Measurements from ENCODE around the gene PRKAR2A. TPM values are rescaled to one million over a fixed set of nuclear protein-coding genes. Genes with fewer than 3 reads are reported as not detected.
A peak's percentile ranks its signal among the peaks of the same experiment; 100 is the strongest.
"Not testable (repeated sequence)": the region's sequence is repeated elsewhere in the genome, so short reads cannot be mapped to it uniquely, and the experiment has no call there.

Gene PRKAR2A
- polyA plus RNA-seq, 1 donor from 2014 or later, result 10.0 TPM

DNA sequence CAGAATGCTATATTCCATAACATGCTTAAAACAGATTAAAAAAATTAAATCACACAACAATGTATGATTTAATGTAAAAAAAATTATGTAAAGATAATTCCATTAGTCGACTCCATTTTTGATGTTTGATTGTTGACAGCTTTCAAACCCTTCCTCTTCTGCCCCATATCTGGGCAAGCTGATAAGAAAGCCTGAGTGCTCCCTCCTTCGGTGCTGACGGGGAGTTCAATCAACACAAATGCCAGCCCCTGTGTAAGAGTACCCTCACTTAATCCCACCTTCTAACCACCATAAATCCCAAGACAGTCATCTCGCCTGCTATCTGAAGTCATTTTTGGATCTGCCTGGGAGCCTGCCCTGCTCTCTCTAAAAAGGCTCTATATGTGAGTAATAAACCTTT, 70.8 kb downstream of the PRKAR2A start:
- Mint-ChIP-seq H3K4me3 (no peak overlapping the region), H3K4me1 (no peaks in the 10 kb centered on the region), H3K36me3 (peaks cover 4% of the 10 kb centered on the region), H3K27ac (no peak overlapping the region), H3K27me3 (no peaks in the 10 kb centered on the region), H3K9me3 (no peaks in the 10 kb centered on the region)

DNA sequence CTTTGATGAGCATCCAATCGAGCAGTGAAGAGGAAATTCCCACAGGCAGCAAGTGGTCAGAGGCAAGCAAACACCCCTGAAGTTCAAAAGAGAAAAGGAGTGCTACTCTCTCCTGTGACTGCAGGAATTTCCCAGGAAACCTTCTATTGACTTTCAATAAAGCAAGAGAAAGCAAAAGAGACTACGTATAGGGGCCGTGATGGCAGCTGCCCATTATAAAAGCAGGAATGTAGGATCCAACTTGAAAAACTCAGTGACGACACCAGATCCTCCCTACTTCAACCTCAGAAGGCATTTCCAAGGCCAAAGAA, 77.5 kb downstream of the PRKAR2A start:
- no peak overlapping the region for H3K4me3 Mint-ChIP-seq
- H3K36me3 Mint-ChIP-seq, result peaks cover 3% of the 10 kb centered on the region
- peaks cover 0 to 2% (median 0%) of the 10 kb centered on the region in 3 donors for H3K4me1 Mint-ChIP-seq
- H3K27me3 Mint-ChIP-seq, result no peaks in the 10 kb centered on the region
- H3K9me3 Mint-ChIP-seq, result no peaks in the 10 kb centered on the region
- H3K27ac Mint-ChIP-seq, result no peak overlapping the region

DNA sequence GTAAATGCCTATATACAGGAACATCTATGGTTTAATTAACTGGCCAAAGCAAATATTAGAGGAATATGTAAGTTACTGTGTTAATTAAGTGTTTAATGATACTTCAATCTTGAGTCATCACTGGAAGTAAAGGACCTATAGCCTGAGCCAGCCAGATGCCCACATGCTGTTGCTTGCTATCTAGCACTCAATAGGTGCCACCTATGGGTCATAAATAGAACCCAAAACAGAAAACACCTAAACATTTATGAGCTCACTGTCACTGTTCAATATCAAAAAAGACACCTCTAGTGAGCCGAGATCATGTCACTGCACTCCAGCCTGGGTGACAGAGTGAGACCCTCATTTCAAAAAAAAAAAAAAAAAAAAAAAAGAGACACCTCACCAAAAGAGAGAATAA, 82.3 kb downstream of the PRKAR2A start:
- Mint-ChIP-seq H3K27ac (no peak overlapping the region), H3K4me3 (no peak overlapping the region), H3K9me3 (no peaks in the 10 kb centered on the region), H3K36me3 (peaks cover 14% of the 10 kb centered on the region), H3K27me3 (no peaks in the 10 kb centered on the region), H3K4me1 (peaks cover 0 to 2% (median 0%) of the 10 kb centered on the region in 3 donors)

DNA sequence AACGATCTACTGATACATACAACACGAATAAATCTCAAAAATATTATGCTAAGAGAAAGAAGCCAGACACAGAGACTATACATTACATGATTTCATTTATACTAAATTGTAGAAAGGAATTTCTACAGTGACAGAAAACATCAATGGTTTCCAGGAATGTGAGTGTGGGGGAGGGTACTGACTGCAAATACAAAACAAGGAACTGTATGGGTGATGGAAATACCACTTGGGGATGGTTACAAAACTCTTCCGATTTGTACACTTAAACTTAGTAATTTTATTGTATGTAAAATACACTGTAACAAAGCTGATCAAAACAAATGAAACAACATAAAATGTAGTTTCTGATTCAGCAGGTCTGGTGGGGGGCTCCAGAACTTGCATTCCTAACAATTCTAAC, 84.9 kb downstream of the PRKAR2A start:
- Mint-ChIP-seq H3K4me3 (no peak overlapping the region), H3K4me1 (peaks cover 0 to 2% (median 0%) of the 10 kb centered on the region in 3 donors), H3K9me3 (no peaks in the 10 kb centered on the region), H3K27ac (no peak overlapping the region), H3K27me3 (no peaks in the 10 kb centered on the region), H3K36me3 (peaks cover 15% of the 10 kb centered on the region)

DNA sequence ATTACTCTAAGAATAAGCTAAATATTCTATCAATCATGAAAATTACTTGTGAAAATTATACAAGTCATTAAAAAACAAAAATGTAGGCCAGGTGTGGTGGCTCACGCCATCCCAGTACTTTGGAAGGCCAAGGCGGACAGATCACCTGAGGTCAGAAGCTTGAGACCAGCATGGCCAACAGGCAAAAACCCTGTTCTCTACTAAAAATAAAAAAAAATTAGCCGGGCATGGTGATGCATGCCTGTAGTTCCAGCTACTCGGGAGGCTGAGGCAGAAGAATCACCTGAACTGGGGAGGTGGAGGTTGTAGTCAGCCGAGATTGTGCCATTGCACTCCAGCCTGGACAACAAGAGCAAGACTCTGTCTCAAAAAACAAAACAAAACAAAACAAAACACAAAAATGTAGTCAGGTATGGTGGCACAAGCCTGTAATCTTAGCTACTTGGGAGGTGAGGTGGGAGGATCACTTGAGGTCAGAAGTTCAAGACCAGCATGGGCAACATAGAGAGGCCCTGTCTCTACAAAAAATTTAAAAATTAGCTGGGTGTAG, 87.6 kb downstream of the PRKAR2A start:
- H3K36me3 Mint-ChIP-seq, result peaks cover 14% of the 10 kb centered on the region
- not testable (repeated sequence) for H3K4me3 Mint-ChIP-seq, H3K27me3 Mint-ChIP-seq, H3K4me1 Mint-ChIP-seq, H3K9me3 Mint-ChIP-seq, H3K27ac Mint-ChIP-seq

DNA sequence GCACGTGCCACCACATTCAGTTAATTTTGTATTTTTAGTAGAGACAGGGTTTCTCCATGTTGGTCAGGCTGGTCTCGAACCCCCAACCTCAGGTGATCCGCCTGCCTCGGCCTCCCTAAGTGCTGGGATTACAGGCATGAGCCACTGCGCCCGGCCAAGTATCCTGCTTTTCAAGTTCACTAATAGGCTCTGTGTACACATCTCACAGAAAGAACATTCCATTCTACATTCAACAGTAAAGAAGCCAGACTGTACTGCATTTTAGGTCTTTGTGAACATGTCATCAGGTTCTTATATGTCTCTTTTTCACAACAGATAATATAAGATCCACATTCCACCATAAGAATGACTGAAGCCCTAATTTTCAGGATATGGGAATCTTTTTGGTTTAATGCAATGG, 88.1 kb downstream of the PRKAR2A start:
- H3K27me3 Mint-ChIP-seq, H3K4me3 Mint-ChIP-seq, H3K9me3 Mint-ChIP-seq, H3K4me1 Mint-ChIP-seq, H3K27ac Mint-ChIP-seq: not testable (repeated sequence)
- peaks cover 11% of the 10 kb centered on the region for H3K36me3 Mint-ChIP-seq

DNA sequence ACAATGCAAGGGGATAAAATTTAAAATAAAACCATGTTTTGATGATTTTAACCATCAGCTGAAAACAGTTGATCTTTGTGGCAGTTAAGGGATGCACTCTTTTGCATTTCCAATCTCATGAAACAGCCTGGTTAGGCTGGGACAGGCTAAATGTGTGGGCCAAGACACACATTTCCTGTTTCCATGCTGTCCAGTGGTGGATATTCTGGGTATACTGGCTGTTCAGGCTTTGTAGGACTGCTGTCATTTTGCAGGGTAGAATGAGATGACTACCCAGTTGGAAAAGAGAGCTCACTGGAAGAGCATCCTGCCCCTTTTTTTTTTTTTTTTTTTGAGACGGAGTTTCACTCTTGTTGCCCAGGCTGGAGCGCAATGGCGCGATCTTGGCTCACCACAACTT, 88.6 kb downstream of the PRKAR2A start:
- Mint-ChIP-seq H3K4me1 (no peaks in the 10 kb centered on the region), H3K9me3 (no peaks in the 10 kb centered on the region), H3K36me3 (peaks cover 7% of the 10 kb centered on the region), H3K4me3 (no peak overlapping the region), H3K27me3 (no peaks in the 10 kb centered on the region), H3K27ac (no peak overlapping the region)

DNA sequence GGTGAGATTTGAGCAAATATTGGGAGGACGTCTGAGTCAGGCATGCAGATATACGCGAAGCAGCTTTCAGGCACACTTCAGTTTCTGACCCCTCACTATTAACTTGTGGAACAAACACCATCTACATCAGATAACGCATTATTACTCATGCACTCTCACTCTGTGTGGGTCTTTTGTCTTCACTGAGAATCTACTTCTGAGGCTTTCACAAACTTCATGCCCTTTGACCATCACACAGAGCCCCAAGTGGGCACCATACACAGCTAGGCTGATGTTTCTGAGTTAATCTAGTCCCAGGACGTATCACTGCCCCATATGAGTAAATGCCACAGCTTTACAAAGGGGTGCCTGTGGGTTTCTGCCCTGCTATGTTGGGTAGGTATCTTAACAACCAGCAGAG, 91.0 kb downstream of the PRKAR2A start:
- H3K9me3 Mint-ChIP-seq, result no peaks in the 10 kb centered on the region
- H3K4me1 Mint-ChIP-seq, result no peaks in the 10 kb centered on the region
- H3K27ac Mint-ChIP-seq, result peak overlapping the region in 1 of 3 donors; percentile 78
- no peak overlapping the region for H3K4me3 Mint-ChIP-seq
- H3K36me3 Mint-ChIP-seq, result peaks cover 2% of the 10 kb centered on the region
- no peaks in the 10 kb centered on the region for H3K27me3 Mint-ChIP-seq

DNA sequence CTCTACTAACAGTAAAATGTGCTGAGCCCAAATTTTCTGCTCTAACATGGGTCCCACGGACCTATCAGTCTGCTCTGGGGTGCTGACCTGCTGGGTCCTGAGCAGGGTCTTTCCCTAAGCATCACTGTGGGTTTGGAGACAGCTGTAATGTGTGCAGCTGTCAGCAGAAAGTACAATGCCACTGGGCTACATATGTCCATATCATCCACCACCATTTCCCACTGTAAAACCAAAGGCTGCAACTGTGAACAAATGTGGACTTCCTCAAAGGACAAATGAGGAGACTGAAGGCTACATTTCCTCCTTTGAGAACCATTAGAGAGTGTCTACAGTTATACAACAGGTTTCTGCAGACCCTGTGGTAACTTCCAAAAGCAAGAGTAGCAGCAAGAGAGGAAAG, 96.8 kb downstream of the PRKAR2A start:
- H3K4me1 Mint-ChIP-seq, result no peaks in the 10 kb centered on the region
- no peaks in the 10 kb centered on the region for H3K27me3 Mint-ChIP-seq
- peaks cover 8% of the 10 kb centered on the region for H3K36me3 Mint-ChIP-seq
- no peak overlapping the region for H3K4me3 Mint-ChIP-seq
- peaks cover 0 to 1% (median 0%) of the 10 kb centered on the region in 3 donors for H3K9me3 Mint-ChIP-seq
- no peak overlapping the region for H3K27ac Mint-ChIP-seq

DNA sequence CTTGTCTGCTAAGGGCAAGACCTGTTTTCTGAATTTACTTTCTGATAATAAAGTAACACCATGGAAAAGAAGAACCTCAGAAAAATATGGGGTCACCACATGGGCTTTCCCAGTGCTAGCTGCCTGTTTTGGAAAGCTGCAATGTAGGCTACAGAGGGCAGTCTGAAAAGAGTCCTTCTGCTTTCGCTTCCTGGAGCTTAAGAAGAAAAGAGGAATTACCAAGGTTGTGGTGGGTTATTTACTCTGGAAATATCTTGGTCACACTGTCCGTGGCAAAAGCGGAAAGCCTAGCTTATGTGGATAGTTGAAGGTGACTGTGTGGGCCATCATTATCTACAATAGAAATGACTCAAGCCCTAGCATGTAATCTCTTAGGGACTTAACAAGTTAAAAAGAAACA, 98.9 kb downstream of the PRKAR2A start:
- Mint-ChIP-seq H3K4me1 (no peaks in the 10 kb centered on the region), H3K27me3 (no peaks in the 10 kb centered on the region), H3K4me3 (no peak overlapping the region), H3K36me3 (peaks cover 8% of the 10 kb centered on the region), H3K9me3 (peaks cover 0 to 4% (median 0%) of the 10 kb centered on the region in 3 donors), H3K27ac (no peak overlapping the region)

DNA sequence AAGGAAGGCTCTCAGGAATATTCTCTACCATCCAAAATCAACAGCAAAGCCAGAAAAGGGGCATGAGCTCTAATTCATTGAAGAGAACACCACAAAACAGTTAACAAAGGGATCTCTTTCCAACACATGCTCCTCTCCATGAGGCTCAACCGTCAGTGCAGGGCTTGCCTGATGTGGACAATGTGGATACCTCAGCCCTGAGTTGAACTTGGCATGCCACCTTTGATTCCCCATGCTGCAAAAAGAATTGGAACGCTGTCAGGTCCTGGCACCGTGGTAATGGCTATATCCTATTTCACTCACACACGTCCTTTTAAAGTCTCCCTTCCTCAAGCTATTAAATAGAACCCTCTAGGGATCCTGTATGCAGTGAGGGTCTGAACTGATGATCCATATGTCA, 100.0 kb downstream of the PRKAR2A start:
- peak overlapping the region in 1 of 3 donors; percentile 11 for H3K27ac Mint-ChIP-seq
- H3K9me3 Mint-ChIP-seq, result peaks cover 0 to 4% (median 0%) of the 10 kb centered on the region in 3 donors
- H3K27me3 Mint-ChIP-seq, result no peaks in the 10 kb centered on the region
- H3K36me3 Mint-ChIP-seq, result peaks cover 8% of the 10 kb centered on the region
- H3K4me3 Mint-ChIP-seq, result no peak overlapping the region
- no peaks in the 10 kb centered on the region for H3K4me1 Mint-ChIP-seq

DNA sequence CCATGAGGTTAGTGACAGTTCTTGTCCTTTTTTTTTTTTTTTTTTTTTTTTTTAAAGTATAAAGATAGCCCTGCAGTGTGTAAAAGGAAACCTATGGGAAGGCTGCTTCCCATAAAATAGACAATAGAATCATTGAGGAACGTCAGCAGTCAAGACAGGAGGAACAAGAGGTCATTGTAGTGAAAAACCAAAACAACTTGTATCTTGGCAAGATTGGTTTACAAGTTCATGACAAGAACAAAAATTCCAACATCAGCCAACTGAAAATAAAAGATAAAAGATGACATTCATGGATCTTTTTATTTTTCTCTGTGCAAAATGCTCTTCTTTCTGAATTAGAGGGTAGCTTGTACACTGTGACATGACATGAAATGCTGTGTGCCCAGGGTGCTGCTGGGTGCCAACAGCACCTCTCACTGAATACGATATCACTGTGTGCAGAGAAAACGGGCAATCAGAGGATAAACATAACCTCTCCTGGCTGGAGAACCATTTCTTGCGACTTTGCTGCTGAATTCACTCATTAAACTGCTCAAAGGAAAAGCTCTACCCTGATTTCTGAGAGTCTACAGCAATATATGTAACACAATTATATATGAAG, 100.6 kb downstream of the PRKAR2A start:
- peaks cover 0 to 4% (median 0%) of the 10 kb centered on the region in 3 donors for H3K9me3 Mint-ChIP-seq

DNA sequence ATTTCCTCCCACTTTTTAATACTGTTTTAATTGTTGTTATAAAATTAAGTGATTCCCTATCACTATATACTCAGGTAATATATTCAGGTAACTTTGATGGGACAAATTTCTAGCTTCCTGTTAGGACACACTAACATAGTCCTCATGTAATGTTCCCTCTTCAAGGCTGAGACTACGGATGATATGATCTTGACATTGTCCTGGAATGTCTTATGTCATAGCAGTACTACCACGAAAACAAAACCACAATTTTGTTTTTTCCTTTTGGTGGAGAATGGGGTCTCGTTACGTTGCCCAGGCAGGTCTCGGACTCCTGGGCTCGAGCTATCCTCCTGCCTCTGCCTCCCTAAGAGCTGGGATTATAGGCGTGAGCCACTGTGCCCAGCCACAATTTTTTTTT, 103.9 kb downstream of the PRKAR2A start:
- H3K4me1 Mint-ChIP-seq, result peaks cover 0 to 5% (median 3%) of the 10 kb centered on the region in 3 donors
- H3K4me3 Mint-ChIP-seq, result no peak overlapping the region
- H3K9me3 Mint-ChIP-seq, result peaks cover 0 to 4% (median 0%) of the 10 kb centered on the region in 3 donors
- H3K27me3 Mint-ChIP-seq, result no peaks in the 10 kb centered on the region
- peaks cover 4% of the 10 kb centered on the region for H3K36me3 Mint-ChIP-seq
- H3K27ac Mint-ChIP-seq, result no peak overlapping the region

More for the DNA sequence above, 100.6 kb downstream of the PRKAR2A start:
- Mint-ChIP-seq H3K27me3 (no peaks in the 10 kb centered on the region), H3K36me3 (peaks cover 8% of the 10 kb centered on the region), H3K4me1 (no peaks in the 10 kb centered on the region), H3K4me3 (no peak overlapping the region), H3K27ac (peak overlapping the region in 1 of 3 donors; percentile 11)

DNA sequence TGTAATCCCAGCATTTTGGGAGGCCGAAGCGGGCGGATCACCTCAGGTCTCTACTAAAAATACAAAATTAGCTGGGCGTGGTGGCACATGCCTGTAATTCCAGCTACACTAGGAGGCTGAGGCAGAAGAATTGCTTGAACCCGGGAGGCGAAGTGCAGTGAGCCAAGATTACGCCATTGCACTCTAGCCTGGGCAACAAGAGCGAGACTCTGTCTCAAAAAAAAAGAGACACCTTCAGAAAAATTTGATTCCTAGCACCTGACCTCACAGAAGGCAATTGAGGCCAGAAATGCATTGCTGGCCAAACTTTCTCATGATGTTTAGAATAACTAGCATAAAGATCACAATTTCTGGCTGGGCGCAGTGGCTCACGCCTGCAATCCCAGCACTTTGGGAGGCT, 106.4 kb downstream of the PRKAR2A start:
- not testable (repeated sequence) for H3K36me3 Mint-ChIP-seq, H3K27me3 Mint-ChIP-seq, H3K4me3 Mint-ChIP-seq, H3K9me3 Mint-ChIP-seq, H3K27ac Mint-ChIP-seq
- peaks cover 0 to 12% (median 8%) of the 10 kb centered on the region in 3 donors for H3K4me1 Mint-ChIP-seq

DNA sequence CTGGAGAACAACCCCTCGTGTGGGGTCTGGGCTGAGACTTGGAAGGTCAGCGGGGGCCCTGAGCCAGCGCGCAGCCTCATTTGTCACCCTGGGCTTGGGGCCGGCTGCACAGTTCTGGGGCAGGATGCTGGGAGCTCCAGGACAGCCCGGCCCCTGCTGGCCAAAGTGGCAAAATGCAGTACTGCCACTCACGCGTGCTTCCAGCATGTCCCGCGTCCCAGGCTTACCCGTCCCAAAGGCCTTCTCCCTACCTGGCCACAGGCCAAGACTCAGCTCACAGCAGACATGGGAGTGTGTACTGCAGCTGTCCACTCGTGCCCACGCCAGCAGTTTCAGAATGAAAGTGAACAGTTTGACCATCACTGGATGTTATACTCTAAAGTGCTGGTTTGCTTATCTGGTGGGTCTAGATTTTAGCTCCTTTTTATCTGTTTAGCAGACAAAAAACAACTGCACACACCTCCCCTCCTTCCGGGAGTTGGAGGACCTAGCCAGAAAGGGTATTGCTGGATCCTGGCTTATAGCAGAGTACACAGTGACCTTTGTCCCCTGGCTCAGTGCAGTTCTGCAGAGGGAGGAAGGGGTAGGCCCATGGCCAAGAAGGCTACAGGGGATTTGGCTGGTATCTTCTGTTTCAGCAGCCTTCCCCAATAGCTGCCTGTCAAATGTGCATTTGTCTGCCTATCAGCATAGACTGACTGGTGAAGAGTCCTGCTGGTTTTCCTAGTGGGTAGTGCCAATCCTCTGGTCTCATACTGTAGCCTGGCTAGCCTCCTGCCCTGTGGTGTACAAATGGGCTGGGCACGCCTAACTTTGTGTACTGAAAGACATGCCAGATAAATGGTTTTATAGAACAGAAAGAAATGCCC, 107.5 kb downstream of the PRKAR2A start:
- H3K4me3 Mint-ChIP-seq, result peak overlapping the region in 2 of 4 donors; percentile 78 to 85
- no peaks in the 10 kb centered on the region for H3K9me3 Mint-ChIP-seq
- H3K36me3 Mint-ChIP-seq, result no peaks in the 10 kb centered on the region
- H3K4me1 Mint-ChIP-seq, result peaks cover 0 to 12% (median 8%) of the 10 kb centered on the region in 3 donors
- H3K27me3 Mint-ChIP-seq, result no peaks in the 10 kb centered on the region
- no peak overlapping the region for H3K27ac Mint-ChIP-seq

DNA sequence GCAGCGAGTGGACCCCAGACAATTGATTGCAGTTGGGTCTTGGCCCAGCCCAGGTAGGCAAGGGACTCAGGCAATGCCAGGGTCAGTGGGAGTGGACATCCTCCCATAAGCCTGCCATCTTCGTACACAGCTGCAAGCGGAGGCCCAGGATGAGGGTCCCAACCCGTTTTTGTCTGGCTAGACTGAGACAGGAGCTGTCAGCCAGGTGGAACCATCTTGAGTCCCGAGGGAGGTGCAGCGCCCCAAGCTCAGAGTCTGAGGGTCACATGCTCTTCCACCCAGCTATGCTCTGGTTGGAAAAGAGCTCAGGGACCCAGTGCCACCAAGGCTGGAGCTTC, 108.1 kb downstream of the PRKAR2A start:
- peak overlapping the region in 2 of 4 donors; percentile 78 to 85 for H3K4me3 Mint-ChIP-seq
- peaks cover 0 to 12% (median 8%) of the 10 kb centered on the region in 3 donors for H3K4me1 Mint-ChIP-seq
- no peak overlapping the region for H3K27ac Mint-ChIP-seq
- H3K36me3 Mint-ChIP-seq, result no peaks in the 10 kb centered on the region
- no peaks in the 10 kb centered on the region for H3K27me3 Mint-ChIP-seq
- H3K9me3 Mint-ChIP-seq, result no peaks in the 10 kb centered on the region
